IPS-NIHi7 (cell line): ENCODE measurements around the gene MRPS11.
"Not testable (repeated sequence)": the region's sequence is repeated elsewhere in the genome, so short reads cannot be mapped to it uniquely, and the experiment has no call there.

Experiments used
- DNase-seq: peaks from one replicate; pipeline ENCODE4 v3.0.0; 2012; ENCODE audit warnings: mixed read lengths; ENCODE audit errors: extremely low spot score

Gene MRPS11

DNA sequence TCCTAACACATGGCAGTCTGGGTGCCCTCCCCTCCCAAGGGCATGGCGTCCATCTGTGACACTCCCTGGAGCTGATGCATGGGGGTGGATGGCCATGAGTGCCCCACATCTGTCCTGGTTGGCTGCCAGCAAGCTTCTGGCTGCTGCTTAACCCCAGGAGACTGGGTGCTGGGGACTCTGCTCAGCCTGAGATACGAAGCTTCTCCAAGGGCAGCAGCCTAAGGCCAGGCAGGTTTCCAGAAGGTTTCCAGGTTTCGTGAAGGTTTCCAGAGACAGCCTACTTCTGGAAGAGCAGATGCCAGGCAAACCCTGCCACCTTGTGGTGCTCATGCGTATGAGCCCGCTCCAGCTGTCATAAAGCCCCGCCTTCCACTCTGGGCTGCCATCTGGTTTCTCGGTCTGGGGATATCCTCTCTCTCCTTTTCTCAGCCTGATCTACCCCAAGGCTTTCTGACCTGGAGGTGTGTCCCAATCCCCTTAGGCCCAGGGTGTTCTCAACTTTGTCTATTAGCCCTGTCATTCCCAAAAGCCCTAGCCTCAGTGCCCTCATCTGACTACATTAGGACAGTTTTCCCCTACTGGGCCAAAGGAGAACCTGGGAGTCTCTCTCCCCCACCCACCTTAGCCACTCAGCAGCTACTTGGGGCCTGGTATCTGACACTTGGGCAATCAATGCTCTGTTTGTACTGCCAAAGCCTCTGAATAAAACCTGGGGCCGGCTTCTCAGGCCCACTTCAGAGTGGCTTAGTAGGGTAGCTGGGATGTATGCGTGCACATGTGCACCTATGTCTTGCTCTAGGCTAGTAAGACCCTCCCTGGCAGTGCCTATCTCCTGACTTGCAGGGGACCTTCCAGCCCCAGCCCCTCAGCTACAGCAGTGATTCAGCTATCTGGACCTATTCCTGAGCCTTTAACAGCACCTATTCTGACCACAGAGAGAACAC, 12.4 kb upstream of the MRPS11 start:
- DNase-seq: peak; percentile 84

DNA sequence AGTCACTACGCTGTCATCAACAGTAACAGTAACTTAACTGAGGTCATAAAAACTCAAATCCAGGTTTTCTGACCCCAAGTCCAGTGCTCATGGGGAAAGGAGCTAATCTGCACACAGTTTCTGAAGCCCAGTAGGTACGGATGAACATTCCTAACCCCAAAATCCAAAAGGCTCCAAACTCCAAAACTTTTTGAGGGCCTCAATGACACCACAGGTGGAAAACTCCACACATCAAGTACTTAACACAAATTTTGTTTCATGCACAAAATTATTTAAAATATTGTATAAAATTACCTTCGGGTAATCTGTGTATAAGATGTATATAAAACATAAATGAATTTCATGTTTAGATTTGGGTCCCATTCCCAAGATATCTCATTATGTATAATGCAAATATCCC, 10.8 kb upstream of the MRPS11 start:
- no peak for DNase-seq

DNA sequence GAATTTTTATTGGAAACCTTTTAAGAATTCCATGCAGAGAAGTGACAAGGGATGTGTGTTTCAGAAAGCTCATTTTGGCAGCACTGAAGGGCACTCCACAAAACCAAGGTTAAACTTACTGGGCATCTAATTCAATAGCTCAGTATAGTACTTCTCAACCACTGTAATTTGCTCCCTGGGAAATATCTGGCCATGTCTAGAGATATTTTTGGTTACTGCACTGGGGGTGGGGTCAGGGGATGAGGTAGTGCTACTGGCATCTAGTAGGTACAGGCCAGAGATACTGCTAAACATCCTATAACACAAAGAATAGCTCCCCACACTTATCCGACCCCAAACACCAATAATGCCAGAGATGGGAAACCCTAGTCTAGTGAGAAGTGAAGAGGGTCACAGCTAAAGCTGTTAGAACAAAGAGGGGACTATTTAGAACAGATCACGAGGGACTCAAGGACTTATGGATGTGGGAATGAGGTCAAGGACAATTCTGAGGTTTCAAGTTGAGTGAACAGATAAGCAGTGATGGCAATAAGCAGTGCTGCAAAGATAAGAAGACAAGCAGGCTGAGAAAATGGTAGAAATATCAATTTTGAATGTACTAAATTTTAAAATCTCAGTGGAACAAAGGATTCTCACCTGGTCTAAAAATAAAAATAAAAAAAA, 3.5 kb upstream of the MRPS11 start:
- no peak for DNase-seq

DNA sequence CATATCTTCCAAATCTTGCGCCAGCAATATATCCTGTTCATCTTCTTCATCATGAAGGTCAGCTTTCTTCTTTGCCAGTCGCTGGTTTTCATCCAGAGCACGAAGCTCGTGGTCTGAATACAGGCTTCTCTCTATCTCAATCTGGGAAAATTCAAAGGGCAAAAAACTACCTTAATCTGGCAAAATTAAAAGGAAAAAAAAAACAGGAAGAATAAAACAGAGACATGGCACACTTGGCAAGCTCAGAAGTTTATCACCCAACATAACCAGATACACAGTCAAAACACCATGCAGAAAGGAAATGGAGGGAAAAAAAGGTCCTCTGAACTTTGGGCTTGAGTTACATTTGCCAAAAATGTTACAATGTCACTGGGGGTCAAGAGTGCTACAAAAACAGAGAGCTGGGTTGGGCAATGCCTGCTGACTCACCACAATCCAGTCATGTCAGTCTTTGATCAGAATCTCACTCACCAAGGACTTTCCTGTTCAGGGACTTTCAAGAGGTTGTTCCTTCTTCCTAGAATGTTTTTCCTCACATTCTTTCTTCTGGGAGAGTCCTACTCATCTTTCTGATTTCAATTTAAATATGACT, 1.8 kb upstream of the MRPS11 start:
- DNase-seq: no peak

DNA sequence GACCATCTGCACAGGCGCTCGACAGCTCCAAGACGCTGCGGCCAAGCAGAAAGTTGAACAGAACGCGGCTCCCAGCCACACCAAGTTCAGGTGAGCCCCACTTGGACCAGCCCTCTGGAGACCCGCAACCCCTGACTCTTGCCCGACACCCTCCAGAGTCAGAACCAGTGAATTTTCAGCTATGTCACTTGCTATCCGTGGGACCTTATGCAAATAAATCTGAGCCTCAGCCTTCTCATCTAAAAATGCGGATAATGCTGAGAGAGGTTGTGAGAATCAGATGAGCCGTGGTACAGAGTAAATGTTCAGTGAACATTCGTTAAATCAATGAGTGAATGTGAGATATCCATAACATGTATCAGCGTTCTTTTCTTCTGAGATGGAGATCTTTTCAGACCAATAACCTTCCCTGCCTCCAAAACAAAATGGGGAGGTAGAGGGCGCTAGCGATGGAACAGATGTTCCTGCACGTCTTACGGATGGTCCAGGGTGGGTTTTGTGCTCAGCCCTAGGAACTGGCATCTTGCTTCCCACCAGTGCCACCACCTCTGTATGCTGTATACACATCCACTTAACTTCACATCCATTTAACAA, 524 bp downstream of the MRPS11 start:
- DNase-seq: peak; percentile 45

DNA sequence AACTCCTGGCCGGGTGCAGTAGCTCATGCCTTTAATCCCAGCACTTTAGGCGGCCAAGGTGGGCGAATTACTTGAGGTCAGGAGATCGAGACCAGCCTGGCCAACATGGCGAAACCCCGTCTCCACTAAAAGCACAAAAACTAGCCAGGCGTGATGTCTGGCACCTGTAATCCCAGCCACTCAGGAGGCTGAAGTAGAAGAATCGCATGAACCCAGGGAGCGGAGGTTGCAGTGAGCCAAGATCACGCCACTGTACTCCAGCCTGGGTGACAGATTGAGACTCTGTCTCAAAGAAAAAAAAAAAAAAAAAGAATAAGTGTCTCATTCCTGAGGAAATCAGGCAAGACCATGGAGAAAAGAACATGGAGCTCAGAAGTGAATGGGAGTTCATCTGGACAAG, 1.2 kb downstream of the MRPS11 start:
- DNase-seq: not testable (repeated sequence)

DNA sequence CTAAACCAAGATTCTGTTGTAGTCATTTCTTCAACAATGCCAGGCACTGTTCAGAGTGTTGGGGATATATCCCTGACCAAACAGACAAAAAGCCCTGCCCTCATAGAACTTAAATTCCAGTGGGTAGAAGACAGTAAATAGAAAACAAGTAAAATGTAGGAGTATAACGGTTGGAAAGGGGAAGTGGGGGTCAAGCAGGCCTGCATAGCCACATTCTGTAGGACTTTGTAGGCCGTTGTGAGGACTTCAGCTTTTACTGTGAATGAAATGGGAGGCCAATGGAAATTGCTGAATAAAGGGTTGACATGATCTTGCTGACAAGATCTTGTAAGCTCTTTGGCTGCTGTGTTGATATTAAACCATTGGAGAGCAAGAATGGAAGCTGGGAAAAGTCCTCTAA, 1.8 kb downstream of the MRPS11 start:
- no peak for DNase-seq

DNA sequence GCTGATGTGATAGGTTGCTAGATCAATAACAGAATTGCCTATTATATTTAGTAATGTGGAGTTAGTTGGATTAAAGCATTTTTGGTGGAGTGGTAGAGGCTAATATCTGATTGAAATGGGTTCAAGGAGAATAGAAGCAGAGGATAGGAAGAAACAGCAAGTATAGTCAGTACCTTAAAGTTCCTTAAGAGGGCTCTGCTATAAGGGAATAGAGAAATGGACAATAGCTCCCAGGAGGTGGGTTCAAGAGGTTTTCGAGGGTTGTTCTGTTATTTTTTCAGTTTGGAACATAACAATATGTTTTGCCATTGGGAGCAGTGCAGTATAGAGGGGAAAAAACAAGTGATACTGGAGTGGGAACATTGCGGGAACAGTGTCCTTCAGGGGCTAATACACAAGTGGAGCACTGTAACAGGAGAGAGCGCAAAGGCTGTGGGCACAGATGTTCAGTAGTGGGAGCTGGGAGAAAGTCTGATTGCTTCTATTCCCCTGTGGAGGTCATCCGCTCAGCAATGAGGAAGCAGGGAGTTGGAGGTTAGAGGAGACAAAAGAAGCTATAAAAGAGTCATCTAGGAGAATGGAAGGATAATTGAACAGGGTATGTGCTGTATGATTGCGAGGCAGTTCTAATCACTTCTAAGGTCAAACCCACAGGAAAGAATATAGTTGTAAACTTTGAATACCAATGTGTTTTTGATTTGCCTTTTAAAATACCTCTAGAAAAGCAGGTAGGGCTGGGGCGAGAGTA, 3.3 kb downstream of the MRPS11 start:
- no peak for DNase-seq

DNA sequence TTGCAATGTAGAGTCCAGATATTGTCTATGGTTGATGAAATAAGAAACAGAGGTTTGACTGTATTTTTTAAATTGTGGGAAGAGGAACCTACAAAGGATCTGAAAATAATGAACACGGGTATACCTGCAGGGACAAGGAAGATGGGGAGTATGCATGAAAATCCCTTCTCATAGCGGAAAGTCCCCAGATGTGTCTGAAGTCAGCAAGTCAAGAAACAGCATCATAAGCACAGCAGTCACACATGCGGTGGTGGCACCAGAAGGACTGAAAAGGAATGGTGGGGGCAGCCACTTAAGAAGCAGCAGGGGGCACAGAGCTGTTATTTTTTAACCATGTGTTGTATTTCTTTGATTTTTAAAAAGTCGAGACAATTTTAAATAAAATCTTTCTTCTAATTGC, 4.7 kb downstream of the MRPS11 start:
- no peak for DNase-seq

DNA sequence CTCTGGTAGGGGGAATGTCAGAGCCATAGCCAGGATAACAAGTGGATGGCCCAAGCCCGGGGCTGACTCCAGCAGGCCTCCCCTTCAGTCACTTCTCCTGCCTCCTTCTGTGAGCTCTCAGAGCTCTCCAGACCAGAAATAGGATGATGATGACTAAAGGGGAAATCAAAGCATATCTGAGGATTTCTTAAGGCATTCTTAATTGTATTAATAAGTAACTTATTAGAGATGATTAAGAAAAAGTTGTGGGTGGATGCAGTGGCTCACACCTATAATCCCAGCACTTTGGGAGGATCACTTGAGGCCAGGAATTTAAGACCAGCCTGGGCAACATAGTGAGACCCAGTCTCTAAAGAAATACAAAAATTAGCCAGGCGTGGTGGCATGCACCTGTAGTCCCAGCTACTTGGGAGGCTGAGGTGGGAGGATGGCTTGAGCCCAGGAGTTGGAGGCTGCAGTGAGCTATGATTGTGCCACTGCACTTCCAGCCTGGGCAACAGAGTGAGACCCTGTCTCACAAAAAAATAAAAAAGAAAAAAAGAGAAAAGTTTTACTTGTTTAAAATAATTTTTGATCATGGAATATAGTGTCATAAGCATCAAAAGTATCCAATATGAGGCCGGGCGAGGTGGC, 6.3 kb downstream of the MRPS11 start:
- DNase-seq: not testable (repeated sequence)

DNA sequence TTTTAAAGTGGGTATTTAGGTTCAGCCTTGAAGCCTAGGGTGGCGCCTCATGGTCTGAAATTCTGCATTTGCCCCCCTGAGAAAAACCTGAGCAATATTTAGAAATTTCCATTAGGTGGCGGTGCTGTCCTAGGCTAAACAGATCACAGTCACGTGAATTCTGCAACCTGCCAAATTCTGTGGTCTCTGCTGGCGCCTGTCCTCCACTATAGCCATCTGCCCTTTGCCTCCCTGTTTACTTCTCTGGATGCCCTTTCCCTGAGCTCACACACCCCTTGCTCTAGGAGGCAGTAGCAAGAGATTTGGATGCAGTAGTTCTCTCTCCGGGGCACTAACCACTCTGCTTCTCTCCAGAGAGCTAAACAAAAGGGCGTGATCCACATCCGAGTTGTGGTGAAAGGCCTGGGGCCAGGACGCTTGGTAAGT, 9.1 kb downstream of the MRPS11 start:
- DNase-seq: peak; percentile 75

DNA sequence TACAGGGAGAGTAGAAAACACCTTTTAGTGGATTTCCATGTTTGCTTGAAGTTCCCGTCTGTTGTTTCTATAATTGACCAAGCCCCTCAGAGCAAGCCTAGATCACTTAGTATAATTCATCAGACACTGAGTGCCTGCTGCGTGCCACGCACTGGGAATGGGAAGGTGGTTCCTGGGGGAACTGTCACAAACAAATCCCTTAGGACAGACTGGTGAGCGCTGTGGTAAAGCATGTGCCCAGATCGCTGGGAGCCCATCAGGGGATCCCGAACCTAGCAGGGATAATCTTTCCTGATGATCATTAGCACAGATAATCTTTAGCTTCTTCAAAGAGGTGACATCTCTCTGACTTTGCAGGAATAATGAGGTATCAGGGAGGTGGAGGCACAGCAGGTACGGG, 9.6 kb downstream of the MRPS11 start:
- no peak for DNase-seq

DNA sequence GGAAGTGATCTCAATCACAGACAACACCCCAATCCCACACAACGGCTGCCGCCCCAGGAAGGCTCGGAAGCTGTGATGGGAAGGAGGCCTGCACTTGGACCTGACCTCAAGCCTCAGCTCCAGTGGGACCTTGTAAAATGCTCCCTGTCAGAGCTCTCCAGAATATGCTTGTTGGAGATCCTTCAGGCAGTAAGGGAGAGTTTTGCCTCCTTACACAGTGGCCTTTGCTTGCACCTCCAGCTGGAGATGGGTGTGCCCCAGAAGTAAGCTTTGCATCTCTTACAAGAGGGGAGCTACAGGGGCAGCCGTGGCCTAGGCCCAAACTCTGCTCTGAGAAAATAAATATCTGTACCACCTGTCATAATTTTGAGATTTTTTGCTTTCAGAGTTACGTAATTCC, 10.4 kb downstream of the MRPS11 start:
- DNase-seq: no peak

DNA sequence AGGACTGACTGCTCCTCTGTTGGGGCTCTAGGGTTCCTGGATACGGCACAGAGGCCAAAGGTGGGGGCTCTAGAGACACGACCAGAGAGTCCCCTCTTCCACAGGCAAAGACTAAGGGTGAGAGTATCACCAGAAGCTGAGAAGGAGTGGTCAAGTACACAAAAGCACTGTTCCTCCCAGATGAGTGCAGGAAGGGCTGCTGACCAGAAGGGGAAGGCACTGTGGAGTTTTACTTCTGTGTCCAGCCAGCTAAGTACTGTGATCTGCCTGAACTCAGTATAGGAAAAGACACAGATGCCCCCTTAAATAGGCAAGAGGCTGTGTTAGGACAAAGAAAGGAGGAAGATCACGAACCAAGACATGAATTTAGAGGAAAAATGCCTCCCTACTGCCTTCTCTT, 11.7 kb downstream of the MRPS11 start:
- no peak for DNase-seq

DNA sequence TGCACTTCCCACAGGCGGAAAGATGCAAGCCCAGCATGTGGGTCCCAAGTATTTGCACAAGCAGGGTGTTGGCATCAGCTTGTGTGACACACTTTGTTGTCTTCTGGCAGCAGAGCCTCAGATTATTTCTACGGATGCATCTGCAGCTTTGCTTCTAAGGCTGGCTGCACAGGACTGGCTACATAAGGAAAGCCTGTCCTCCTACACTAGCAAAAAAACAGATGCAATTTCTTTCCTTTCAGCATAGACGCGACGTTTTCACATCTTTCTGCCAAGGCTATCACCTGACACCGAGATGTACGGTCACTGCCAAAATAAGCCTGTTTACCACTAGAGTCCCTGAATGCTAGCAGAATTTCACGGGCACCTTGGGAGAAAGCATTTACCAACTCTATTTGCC, 13.5 kb downstream of the MRPS11 start:
- no peak for DNase-seq

DNA sequence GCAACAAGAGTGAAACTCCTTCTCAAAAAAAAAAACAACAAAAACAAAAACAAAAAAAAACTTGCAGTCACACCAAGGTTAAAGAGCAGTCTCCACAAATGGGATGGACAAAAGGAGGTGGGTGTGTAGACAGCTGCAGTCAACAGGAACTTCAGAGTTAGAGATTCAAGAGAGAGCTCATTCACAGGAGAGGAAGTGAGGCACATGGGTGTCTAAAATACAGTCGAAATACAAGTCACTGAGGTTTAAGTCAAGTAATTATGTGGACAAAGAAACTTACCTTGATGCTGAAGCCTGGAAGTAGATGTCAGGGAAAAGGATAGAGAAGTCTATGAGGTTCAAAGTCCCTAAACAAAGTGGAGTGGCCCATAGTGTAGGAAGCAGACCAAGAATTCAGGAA, 14.8 kb downstream of the MRPS11 start:
- no peak for DNase-seq

DNA sequence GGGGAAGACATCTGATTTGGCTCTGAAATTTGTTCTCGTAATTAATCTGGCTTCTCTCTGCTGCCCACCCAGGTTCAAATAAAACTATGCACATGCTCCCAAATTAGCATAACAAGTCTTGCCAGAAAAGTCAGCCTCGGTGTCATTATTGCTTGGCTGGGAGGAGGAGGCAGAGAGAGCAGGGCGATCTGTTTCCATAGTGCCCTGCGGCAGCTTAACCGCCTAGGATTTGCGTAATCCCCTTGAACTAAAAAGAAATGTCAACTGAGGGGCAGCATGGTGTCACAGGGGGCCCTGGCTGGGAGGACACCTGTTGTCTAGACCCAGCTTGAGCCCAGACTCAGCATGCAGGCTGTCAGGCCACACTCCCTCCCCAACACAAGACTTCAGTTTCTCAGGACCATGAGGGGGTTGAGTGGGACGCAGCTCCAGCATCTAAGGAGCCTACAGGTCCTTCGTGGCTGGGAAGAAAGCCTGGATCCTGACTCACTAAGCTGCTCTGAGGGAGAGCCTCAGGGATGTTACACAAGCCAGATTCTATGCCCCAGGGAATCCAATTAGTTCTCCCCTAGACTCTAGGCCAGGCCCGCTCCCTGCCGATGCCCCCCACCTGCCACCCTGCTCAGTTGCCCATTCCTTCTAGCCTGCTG, 17.3 kb downstream of the MRPS11 start:
- peak; percentile 55 for DNase-seq

DNA sequence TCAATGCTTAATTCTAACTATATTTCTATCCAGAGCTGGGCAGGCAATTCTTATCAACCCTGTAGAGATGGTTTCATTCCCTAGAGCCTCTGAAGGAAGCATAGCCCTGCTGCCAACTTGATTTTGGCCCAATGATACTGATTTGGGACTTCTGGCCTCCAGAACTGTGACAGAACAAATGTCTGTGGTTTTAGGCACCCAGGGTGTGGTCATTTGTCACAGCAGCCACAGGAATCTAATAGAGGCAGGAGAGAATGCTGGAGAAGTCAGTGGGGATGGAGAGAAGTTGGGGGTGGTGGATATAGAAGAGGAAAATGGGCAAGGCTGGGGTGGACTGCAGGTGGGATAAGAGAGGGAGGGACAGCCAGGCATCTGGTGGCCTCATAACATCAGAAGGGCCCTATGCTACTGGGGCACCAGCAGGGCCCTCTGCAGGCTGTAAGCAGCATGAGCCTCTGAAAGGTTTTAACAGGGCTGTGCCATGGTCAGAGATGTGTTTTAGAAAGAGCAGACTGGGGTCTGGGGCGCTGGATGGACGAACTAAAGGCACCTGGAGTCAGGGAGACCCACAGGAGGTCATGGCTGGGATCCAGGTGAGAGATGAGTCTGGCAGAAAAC, 19.8 kb downstream of the MRPS11 start:
- DNase-seq: no peak

DNA sequence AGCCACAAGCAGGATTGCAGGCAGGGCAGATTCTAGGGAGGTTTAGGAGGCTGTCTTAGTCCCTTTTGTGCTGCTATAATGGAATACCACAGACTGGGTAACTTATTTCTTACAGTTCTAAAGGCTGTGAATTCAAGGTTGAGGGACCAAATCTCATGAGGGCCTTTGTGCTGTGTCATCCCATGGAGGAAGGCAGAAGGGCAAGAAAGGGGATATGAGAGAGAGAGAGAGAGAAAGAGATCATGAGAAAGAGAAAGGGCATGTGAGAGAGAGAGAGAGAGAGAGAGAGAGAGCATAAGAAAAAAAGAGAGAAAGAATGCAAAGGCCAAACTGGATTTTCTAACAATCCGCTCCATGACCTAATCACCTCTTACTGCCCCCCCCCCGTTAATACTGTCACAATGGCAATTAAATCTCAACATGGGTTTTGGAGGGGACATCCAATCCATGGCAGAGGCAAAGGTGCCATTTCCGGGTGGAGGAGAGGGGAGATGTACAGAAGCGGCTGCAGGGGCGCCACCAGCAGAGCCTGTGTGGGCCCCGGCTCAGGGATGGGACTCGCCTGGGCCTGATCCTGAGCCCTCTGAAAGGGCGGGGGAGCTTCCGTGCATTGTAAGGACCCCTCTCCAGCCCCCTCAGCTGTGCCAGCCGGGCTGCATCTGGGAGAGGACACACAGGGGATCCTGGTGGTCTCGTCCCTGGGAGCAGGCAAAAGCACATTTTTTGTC, 20.5 kb downstream of the MRPS11 start:
- DNase-seq: no peak

DNA sequence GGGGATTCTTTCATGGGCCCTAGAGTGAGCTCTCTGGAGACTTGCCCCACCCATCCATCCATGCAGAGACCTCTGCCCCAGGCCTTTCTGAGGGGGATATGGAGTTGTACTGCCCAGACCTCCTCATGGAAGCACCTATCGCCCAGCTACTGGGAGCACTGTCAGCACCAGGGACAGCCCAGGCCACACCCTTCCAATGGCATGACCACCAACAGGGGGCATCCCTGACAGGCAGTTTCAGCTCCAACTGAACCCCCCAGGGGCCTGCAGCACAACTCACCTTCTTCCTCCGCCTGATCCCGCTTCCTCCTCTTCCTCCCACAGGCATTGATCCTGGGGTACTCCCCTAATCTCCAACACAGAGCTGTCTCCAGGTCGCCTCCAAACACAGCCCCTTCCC, 21.8 kb downstream of the MRPS11 start:
- peak; percentile 61 for DNase-seq
